Cardiac fibroblast (primary cell): ENCODE results near the gene ISOC2.
"Not testable (repeated sequence)": the region's sequence is repeated elsewhere in the genome, so short reads cannot be mapped to it uniquely, and the experiment has no call there.

Experiments
- DNase-seq, 2 donors: peaks; one replicate each; pipeline versions ENCODE4 v3.0.0 to v3.0.0-alpha.2; 2010; ENCODE audit warnings: low read depth in 2 of 2
- H3K4me3 ChIP-seq, 2 donors: replicated peaks in 1 of 2; 1 replicate in 1 of 2; 2 replicates in 1 of 2; pipeline ENCODE4 v1.5.1; 2011; ENCODE audit warnings: low read depth in 2 of 2, low read length in 2 of 2, mild to moderate bottlenecking in 2 of 2, moderate library complexity in 1 of 2
- CTCF ChIP-seq: IDR thresholded peaks from one replicate; pipeline ENCODE4 v1.5.1; 2011; ENCODE audit warnings: low read depth, mild to moderate bottlenecking, low read length, inconsistent platforms

Gene ISOC2

GRCh38 chr19:55502197-55502952 lies 40.9 kb upstream of the ISOC2 start:
- DNase-seq, result no peak
- H3K4me3 ChIP-seq, result no peak overlapping the region
- no peak for TF ChIP-seq CTCF

- no peak for DNase-seq
- no peak for TF ChIP-seq CTCF
- no peak overlapping the region for H3K4me3 ChIP-seq
Observed at GRCh38 chr19:55500368-55500952, 39.0 kb upstream of the ISOC2 start.

GRCh38 chr19:55498246-55498840 lies 36.9 kb upstream of the ISOC2 start:
- TF ChIP-seq CTCF, result no peak
- no peak overlapping the region for H3K4me3 ChIP-seq
- no peak for DNase-seq

GRCh38 chr19:55497763-55498162 lies 36.3 kb upstream of the ISOC2 start:
- no peak overlapping the region for H3K4me3 ChIP-seq
- no peak for DNase-seq
- no peak for TF ChIP-seq CTCF

- DNase-seq, H3K4me3 ChIP-seq: not testable (repeated sequence)
Observed at GRCh38 chr19:55496820-55497219, 35.4 kb upstream of the ISOC2 start.

GRCh38 chr19:55495646-55496349 lies 34.4 kb upstream of the ISOC2 start:
- no peak overlapping the region for H3K4me3 ChIP-seq
- DNase-seq, result no peak
- TF ChIP-seq CTCF, result no peak
